HG03196 (cell line): Measurements from ENCODE around the gene S100A11.

Source experiments
- ATAC-seq: cut with Tn5 transposase; IDR thresholded peaks from one replicate; pipeline ENCODE4 v1.9.1; 2021; ENCODE audit not compliant: unreplicated experiment

S100A11 gene

GRCh38 chr1:151985768-151986167, 51.0 kb downstream of the S100A11 start:
- no peak for ATAC-seq

- no peak for ATAC-seq
Measured at GRCh38 chr1:151985270-151985669, 51.5 kb downstream of the S100A11 start.

- no peak for ATAC-seq
Measured at GRCh38 chr1:151984313-151984956, 52.4 kb downstream of the S100A11 start.
